OCI-M2 (cell line): ENCODE measurements around the gene TXNRD1.
"Not testable (repeated sequence)": the region's sequence is repeated elsewhere in the genome, so short reads cannot be mapped to it uniquely, and the experiment has no call there.

Experiments used
- DNase-seq: peaks from one replicate; lab custom pipeline; 2025; ENCODE audit not compliant: unreplicated experiment; lab: John Stamatoyannopoulos, UW

The TXNRD1 gene

GRCh38 chr12:104215638-104216297 is at the start of gene TXNRD1:
Gene TXNRD1, plus strand, starts transcription at chr12:104215779. Its CDS starts 24 bp downstream, at chr12:104215803.
- DNase-seq = no peak

- no peak for DNase-seq
Measured at GRCh38 chr12:104165801-104166200, 49.8 kb upstream of the TXNRD1 start.

GRCh38 chr12:104166465-104166864 is 49.1 kb upstream of the TXNRD1 start:
- DNase-seq = no peak

GRCh38 chr12:104167519-104168458 is 47.8 kb upstream of the TXNRD1 start:
- no peak for DNase-seq

GRCh38 chr12:104168596-104168995 is 47.0 kb upstream of the TXNRD1 start:
- DNase-seq = no peak

GRCh38 chr12:104171785-104172569 is 43.6 kb upstream of the TXNRD1 start:
- no peak for DNase-seq

- no peak for DNase-seq
Measured at GRCh38 chr12:104172570-104172947, 43.0 kb upstream of the TXNRD1 start.

- not testable (repeated sequence) for DNase-seq
Measured at GRCh38 chr12:104173804-104174203, 41.8 kb upstream of the TXNRD1 start.

- DNase-seq = no peak
Measured at GRCh38 chr12:104175726-104176247, 39.8 kb upstream of the TXNRD1 start.

- DNase-seq = no peak
Measured at GRCh38 chr12:104177336-104177662, 38.3 kb upstream of the TXNRD1 start.

GRCh38 chr12:104177663-104178501 is 37.7 kb upstream of the TXNRD1 start:
- DNase-seq = no peak

- DNase-seq = no peak
Measured at GRCh38 chr12:104180374-104180773, 35.2 kb upstream of the TXNRD1 start.

GRCh38 chr12:104181313-104181712 is 34.3 kb upstream of the TXNRD1 start:
- DNase-seq = no peak

- no peak for DNase-seq
Measured at GRCh38 chr12:104182144-104182543, 33.4 kb upstream of the TXNRD1 start.

GRCh38 chr12:104182621-104183378 is 32.8 kb upstream of the TXNRD1 start:
- DNase-seq = no peak

- no peak for DNase-seq
Measured at GRCh38 chr12:104183443-104183842, 32.1 kb upstream of the TXNRD1 start.

GRCh38 chr12:104187446-104188155 is 28.0 kb upstream of the TXNRD1 start:
- DNase-seq = no peak

GRCh38 chr12:104188534-104188933 is 27.0 kb upstream of the TXNRD1 start:
- DNase-seq = no peak

GRCh38 chr12:104189915-104190555 is 25.5 kb upstream of the TXNRD1 start:
- no peak for DNase-seq
